Measurements from ENCODE around the gene FRMD4A.

DNA sequence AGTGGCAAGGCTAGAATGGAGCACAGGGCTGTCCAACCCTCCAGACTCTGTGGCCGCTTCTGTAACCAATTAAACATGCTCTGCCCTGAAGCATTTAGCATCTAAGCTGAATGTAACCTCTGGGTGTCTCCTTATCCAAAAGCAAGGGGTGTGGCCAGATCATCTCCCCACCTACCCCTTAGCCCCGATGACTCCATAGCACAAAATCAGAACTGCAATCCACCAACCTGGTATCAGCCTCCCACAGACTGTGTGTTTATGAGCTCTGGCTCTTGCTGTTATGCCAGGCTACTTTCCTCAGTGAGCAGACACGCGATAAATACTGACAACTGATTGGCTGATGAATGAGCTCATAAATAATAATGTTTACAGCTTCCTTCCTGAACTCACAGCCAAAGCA, 3.2 kb downstream of the FRMD4A start:
- TF ChIP-seq, protein P1, sequence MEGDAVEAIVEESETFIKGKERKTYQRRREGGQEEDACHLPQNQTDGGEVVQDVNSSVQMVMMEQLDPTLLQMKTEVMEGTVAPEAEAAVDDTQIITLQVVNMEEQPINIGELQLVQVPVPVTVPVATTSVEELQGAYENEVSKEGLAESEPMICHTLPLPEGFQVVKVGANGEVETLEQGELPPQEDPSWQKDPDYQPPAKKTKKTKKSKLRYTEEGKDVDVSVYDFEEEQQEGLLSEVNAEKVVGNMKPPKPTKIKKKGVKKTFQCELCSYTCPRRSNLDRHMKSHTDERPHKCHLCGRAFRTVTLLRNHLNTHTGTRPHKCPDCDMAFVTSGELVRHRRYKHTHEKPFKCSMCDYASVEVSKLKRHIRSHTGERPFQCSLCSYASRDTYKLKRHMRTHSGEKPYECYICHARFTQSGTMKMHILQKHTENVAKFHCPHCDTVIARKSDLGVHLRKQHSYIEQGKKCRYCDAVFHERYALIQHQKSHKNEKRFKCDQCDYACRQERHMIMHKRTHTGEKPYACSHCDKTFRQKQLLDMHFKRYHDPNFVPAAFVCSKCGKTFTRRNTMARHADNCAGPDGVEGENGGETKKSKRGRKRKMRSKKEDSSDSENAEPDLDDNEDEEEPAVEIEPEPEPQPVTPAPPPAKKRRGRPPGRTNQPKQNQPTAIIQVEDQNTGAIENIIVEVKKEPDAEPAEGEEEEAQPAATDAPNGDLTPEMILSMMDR (conservative IDR thresholded peaks at IDR 0.05 in 1 of 2, IDR thresholded peaks at IDR 0.05 in 1 of 2; ENCODE audit: extremely low read depth in 1 of 2, insufficient read depth in 1 of 2, low read depth in 1 of 2, low read length in 2 of 2): no peak
- no peak for TF ChIP-seq EZH2 (IDR thresholded peaks at IDR 0.05; ENCODE audit: borderline replicate concordance, low read length)
